ENCODE data around the gene ALDH1L1. TPM values are rescaled to one million over a fixed set of nuclear protein-coding genes. Genes with fewer than 3 reads are reported as not detected.
"Not testable (repeated sequence)": the region's sequence is repeated elsewhere in the genome, so short reads cannot be mapped to it uniquely, and the experiment has no call there.

Gene ALDH1L1
- total RNA-seq, 1 donor from 2014 or later, result 1.6 TPM

GRCh38 chr3:126087552-126088175 is 92.7 kb downstream of the ALDH1L1 start:
- DNase-seq (ENCODE audit: low spot score in 2 of 2), result no peak
- FAIRE-seq, result peak; percentile 30

- DNase-seq (ENCODE audit: low spot score in 2 of 2), result no peak
- FAIRE-seq, result no peak
Observed at GRCh38 chr3:126085841-126086240, 94.5 kb downstream of the ALDH1L1 start.

GRCh38 chr3:126085276-126085675 is 95.1 kb downstream of the ALDH1L1 start:
- FAIRE-seq, result no peak
- no peak for DNase-seq (ENCODE audit: low spot score in 2 of 2)

GRCh38 chr3:126084768-126085180 is 95.6 kb downstream of the ALDH1L1 start:
- no peak for FAIRE-seq
- DNase-seq (ENCODE audit: low spot score in 2 of 2), result no peak

GRCh38 chr3:126083913-126084767 is 96.2 kb downstream of the ALDH1L1 start, which contains the start of gene SLC41A3:
SLC41A3 (minus strand) TSS chr3:126084124; CDS start chr3:126068219, 15,905 bp downstream.
- peak; percentile 88 to 89 for DNase-seq (ENCODE audit: low spot score in 2 of 2)
- FAIRE-seq, result no peak

- FAIRE-seq (no peak), DNase-seq (ENCODE audit: low spot score in 2 of 2) (peak in 1 of 2 donors; percentile 49)
Observed at GRCh38 chr3:126083511-126083912, 96.9 kb downstream of the ALDH1L1 start.

GRCh38 chr3:126083138-126083445 is 97.3 kb downstream of the ALDH1L1 start:
- FAIRE-seq, result no peak
- DNase-seq (ENCODE audit: low spot score in 2 of 2), result peak; percentile 17 to 25

- FAIRE-seq, result no peak
- peak in 1 of 2 donors; percentile 3 for DNase-seq (ENCODE audit: low spot score in 2 of 2)
Observed at GRCh38 chr3:126082362-126083137, 97.8 kb downstream of the ALDH1L1 start.

GRCh38 chr3:126081618-126082361 is 98.6 kb downstream of the ALDH1L1 start:
- DNase-seq (ENCODE audit: low spot score in 2 of 2), result peak in 1 of 2 donors; percentile 18
- no peak for FAIRE-seq

GRCh38 chr3:126080970-126081369 is 99.4 kb downstream of the ALDH1L1 start:
- DNase-seq (ENCODE audit: low spot score in 2 of 2), result no peak
- no peak for FAIRE-seq

GRCh38 chr3:126078866-126079265 is 101.5 kb downstream of the ALDH1L1 start:
- FAIRE-seq, result no peak
- DNase-seq (ENCODE audit: low spot score in 2 of 2), result peak in 1 of 2 donors; percentile 2

- no peak for FAIRE-seq
Observed at GRCh38 chr3:126077754-126078153, 102.6 kb downstream of the ALDH1L1 start.

GRCh38 chr3:126076140-126076539 is 104.2 kb downstream of the ALDH1L1 start:
- FAIRE-seq, result no peak
- no peak for DNase-seq (ENCODE audit: low spot score in 2 of 2)

More at GRCh38 chr3:126077754-126078153, 102.6 kb downstream of the ALDH1L1 start:
- no peak for DNase-seq (ENCODE audit: low spot score in 2 of 2)

- FAIRE-seq (no peak), DNase-seq (ENCODE audit: low spot score in 2 of 2) (no peak)
Observed at GRCh38 chr3:126070146-126070545, 110.2 kb downstream of the ALDH1L1 start.

- DNase-seq (ENCODE audit: low spot score in 2 of 2) (peak in 1 of 2 donors; percentile 1), FAIRE-seq (no peak)
Observed at GRCh38 chr3:126067959-126068358, 112.4 kb downstream of the ALDH1L1 start.

- FAIRE-seq; DNase-seq (ENCODE audit: low spot score in 2 of 2): not testable (repeated sequence)
Observed at GRCh38 chr3:126066676-126067075, 113.7 kb downstream of the ALDH1L1 start.

GRCh38 chr3:126065876-126066275 is 114.5 kb downstream of the ALDH1L1 start:
- FAIRE-seq (no peak), DNase-seq (ENCODE audit: low spot score in 2 of 2) (no peak)

- DNase-seq (ENCODE audit: low spot score in 2 of 2), result no peak
- no peak for FAIRE-seq
Observed at GRCh38 chr3:126064627-126065258, 115.6 kb downstream of the ALDH1L1 start.

- FAIRE-seq (no peak), DNase-seq (ENCODE audit: low spot score in 2 of 2) (no peak)
Observed at GRCh38 chr3:126063358-126063965, 116.9 kb downstream of the ALDH1L1 start.

Measured in frontal cortex (tissue), 4 donors.